Occipital lobe (tissue), 2 donors: ENCODE data around the gene KCTD3. TPM values are rescaled to one million over a fixed set of nuclear protein-coding genes. Genes with fewer than 3 reads are reported as not detected.

Source experiments
- DNase-seq: peaks from one replicate; lab custom pipeline; 2025; lab: John Stamatoyannopoulos, UW
- total RNA-seq: library from RNA; depleted of rRNA; stranded (reverse); fragments of >200 nt; gene quantifications from one replicate; pipeline ENCODE4 v1.2.3, GENCODE V29; 2014

KCTD3 gene
- total RNA-seq, 1 donor from 2014 or later = 69.9 TPM

DNA sequence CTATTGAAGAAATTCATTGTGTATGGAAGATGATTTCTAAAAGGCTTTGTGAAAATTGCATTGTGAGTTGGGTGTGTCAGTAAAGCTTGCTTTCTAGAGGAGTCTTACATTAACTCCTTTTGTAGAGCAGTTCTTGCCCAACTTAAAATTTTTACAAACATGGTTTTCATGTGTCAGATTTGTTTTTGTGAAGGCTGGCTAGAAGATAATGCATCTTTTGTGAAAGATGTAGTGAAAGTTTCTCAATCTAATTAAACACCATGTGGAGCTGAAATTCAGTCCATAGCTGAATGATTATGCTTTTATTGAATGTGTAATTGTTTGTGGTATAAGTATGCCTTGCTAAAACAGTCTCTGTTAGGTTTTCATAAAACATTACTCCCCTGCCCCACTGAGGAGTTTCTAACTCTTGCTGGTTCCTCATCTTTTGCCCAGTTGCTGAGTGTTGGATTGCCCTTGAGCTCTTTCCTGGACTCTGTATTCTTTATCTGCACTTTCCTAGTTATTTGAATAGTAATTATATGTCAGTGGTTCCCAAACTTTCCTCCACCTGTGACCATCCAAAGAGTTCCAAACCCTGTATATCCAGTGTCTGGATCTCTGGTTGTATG, 38.0 kb downstream of the KCTD3 start:
- DNase-seq = no peak

DNA sequence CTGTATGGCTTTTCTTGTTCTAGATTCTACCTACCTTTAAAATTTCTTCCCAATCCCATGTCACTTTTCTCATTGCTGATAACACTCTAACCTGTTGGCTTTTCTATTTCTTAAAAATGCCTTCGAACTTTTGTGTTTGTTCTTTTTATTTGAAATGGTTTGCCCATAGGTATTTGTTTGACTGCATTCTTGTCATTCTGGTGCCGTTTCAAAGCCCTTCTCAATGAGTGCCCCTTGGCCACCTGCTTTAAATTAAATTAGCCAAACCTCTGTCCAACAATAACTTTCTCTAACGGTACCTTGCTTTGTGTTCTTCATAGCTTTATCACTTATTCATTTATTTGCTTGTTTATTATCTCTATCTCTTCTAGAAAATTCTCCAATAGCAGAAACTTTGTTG, 38.9 kb downstream of the KCTD3 start:
- no peak for DNase-seq

DNA sequence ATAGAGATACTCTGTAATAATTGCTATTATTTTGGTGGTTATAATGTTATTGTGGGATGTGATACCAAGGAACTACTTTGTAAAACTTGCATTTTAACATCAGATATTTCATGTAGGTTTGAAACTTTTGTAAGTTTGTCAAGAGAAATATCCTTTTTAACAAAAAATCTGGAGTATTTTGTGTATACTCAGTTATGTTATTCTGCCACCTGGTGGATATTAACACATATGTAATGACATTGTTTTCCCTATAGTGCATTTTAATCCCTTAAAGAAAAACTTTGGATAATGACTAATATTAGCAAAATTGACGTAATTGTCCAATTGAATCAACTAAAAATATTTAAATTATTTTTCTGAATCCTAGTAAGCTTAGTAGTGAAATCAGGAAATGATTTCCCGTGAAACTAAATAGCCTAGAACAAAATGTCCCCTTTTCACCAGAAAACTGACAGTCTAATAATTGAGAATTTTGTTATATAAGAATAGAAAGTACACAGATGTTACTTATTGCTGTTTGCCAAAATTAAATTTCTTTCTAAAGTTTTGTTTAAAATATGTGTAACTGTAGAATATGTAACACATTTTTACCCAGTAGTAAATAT, 39.6 kb downstream of the KCTD3 start:
- DNase-seq = no peak

DNA sequence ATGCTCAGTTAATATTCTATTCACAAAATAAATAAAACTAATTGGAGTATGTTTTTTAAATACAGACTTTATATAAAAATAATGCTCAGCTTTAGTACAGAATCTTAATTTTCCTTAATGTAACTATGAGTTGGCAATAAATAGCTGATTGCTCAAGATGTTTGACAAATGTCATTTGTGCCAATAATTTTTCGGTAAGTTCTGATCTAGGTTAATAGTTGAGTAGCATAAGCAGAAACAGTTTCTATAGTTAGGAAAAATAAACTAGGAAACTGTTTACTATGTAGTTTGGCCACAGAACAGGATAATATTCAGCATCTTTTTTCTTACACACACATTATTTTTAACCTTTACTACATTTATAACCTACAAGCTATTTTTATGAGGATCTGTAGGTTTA, 40.3 kb downstream of the KCTD3 start:
- no peak for DNase-seq

DNA sequence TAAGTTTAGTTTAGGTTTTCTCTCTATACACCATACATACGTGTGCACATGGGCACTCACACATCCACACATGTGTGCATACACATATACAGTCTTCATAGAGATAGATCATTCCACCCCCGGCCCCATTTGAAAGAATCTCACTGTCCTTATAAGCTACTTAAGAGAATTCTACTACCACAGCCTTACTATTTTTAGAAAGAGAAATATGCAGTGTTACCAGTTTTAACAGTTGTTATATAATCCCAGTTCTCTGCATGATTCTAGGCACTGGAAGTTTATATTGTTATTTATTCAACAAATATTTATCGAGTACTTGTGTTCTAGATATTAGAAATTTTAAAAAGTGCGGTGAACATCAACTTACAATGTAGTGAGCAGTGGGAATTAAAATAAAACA, 41.5 kb downstream of the KCTD3 start:
- DNase-seq = no peak

GRCh38 chr1:215612391-215612790, 45.3 kb downstream of the KCTD3 start:
- DNase-seq = no peak

GRCh38 chr1:215617979-215618378, 50.9 kb downstream of the KCTD3 start:
- no peak for DNase-seq

DNA sequence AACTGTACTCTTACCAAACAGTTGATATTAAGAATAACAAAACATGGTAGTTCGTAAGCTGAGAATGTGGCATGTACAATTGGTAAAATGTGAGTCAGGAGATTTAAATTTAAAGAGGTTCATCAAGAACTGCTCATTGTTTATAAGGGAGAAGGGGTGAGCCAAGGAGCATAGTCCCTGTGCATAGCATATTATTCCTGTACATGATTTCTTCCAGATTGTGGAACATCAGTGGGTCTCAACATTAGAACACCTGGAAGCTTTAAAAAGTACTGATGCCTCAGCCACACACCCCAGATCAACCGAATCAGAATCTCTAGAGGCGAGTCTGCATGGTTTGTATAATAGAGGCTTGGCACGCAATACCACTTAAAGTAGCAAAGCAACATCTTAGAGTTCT, 56.1 kb downstream of the KCTD3 start:
- no peak for DNase-seq

DNA sequence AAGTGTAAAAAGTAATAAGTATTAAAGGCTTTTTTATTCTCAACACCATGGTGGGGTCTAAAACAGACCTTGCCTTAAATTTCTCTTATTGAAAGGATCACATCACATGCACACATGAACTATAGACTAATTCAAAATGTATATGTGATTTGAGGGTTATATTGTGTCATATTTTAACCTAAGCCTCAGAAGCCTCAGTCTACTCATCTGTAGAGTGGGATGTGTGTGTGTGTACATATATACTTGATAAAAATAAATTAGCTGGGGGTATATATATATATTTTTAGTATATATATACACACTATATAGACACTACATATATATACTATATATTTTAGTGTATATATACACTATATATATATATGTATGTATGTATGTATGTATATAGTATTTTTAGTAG, 58.8 kb downstream of the KCTD3 start:
- no peak for DNase-seq

GRCh38 chr1:215631040-215631439, 63.9 kb downstream of the KCTD3 start:
- DNase-seq = no peak

- no peak for DNase-seq
Observed at GRCh38 chr1:215631489-215631888, 64.4 kb downstream of the KCTD3 start.

GRCh38 chr1:215635827-215636226, 68.7 kb downstream of the KCTD3 start:
- DNase-seq = no peak

GRCh38 chr1:215636258-215636965, 69.3 kb downstream of the KCTD3 start:
- no peak for DNase-seq

- DNase-seq = no peak
Observed at GRCh38 chr1:215637041-215637573, 70.0 kb downstream of the KCTD3 start.

- DNase-seq = no peak
Observed at GRCh38 chr1:215640429-215641148, 73.5 kb downstream of the KCTD3 start.

GRCh38 chr1:215643592-215644321, 76.7 kb downstream of the KCTD3 start:
- DNase-seq = no peak

GRCh38 chr1:215645182-215645581, 78.1 kb downstream of the KCTD3 start:
- no peak for DNase-seq

GRCh38 chr1:215645861-215646260, 78.8 kb downstream of the KCTD3 start:
- DNase-seq = no peak

DNA sequence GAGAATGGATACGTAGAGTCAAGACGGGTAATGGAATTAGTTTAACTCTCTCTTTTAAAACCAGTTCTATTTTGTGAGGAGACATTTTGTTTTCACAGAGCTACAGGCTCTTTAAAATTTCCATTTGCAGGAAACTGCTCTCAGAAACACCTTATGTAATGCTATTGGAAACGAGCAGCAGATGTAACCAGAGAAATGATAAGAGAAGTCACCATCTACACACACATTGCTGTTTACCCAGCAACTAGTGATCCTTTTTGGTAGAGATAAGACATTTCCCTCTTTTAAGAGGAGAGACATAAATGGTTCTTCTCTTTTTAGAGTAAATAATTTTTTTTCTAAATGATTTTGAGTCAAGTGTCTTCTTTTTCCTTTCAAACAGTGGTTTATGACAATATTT, 80.6 kb downstream of the KCTD3 start:
- DNase-seq = no peak

DNA sequence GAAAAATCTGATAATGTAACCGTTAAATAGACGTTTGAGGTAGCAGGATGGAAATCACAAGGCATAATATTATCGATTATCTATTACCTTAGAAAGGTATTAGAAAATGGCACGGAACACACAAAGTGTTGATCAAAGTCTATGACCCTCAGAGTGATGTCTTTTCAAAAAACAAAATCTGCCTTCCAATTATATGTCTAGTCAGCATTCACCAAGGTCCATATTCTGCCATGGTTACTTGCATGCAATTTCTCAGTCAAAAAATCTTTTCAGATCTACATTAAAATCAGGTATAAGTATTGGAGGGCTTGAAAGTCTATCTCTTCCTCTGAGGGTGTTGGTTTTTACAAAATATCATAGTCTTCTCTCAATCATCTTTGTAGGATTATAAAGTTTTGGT, 81.9 kb downstream of the KCTD3 start:
- DNase-seq = no peak

GRCh38 chr1:215650446-215651149, 83.5 kb downstream of the KCTD3 start:
- DNase-seq = no peak
